ENCODE measurements around the gene MUC4. TPM values are rescaled to one million over a fixed set of nuclear protein-coding genes. Genes with fewer than 3 reads are reported as not detected.

Gene MUC4
- total and polyA plus RNA-seq, 2 experiments from 2014 or later: 1.3 TPM

- Histone ChIP-seq H3K9me2 (ENCODE audit: insufficient read depth) (no peaks in the 10 kb centered on the region), H3F3A (replicated peaks; ENCODE audit: low read depth) (no peaks in the 10 kb centered on the region), H3K27ac (ENCODE audit: low read depth) (no peak overlapping the region), H3K36me3 (ENCODE audit: insufficient read depth) (no peaks in the 10 kb centered on the region), H3K4me2 (no peak overlapping the region), H4K20me1 (replicated peaks; ENCODE audit: insufficient read depth) (no peaks in the 10 kb centered on the region), H3K4me1 (ENCODE audit: insufficient read depth) (no peaks in the 10 kb centered on the region), H3K27me3 (ENCODE audit: insufficient read depth) (no peaks in the 10 kb centered on the region), H2AFZ (0 out of 2 replicates have a peak overlapping the region, but pooled peaks have one; percentile 23), H3K4me3 (no peak overlapping the region), H3K79me2 (replicated peaks; ENCODE audit: insufficient read depth) (no peaks in the 10 kb centered on the region)
- Mint-ChIP-seq H3K4me1 (peaks cover 15% of the 10 kb centered on the region), H3K27me3 (ENCODE audit: insufficient read depth, low read depth, poor library complexity) (peaks cover 7% of the 10 kb centered on the region), H3K9me3 (no peaks in the 10 kb centered on the region; the same call in 2 of the 3 replicates), H3K4me3 (no peak overlapping the region), H3K36me3 (ENCODE audit: low read depth) (no peaks in the 10 kb centered on the region), H3K27ac (no peak overlapping the region)
- no peak for ATAC-seq
- no peak for TF ChIP-seq POLR2AphosphoS5 (IDR thresholded peaks at IDR 0.05; ENCODE audit: low read depth)
- DNase-seq (ENCODE audit: low spot score): no peak
Measured at GRCh38 chr3:195757438-195757770, 54.3 kb downstream of the MUC4 start.

- Histone ChIP-seq H3K4me1 (ENCODE audit: insufficient read depth) (no peaks in the 10 kb centered on the region), H3K27me3 (ENCODE audit: insufficient read depth) (no peaks in the 10 kb centered on the region), H3K79me2 (replicated peaks; ENCODE audit: insufficient read depth) (no peaks in the 10 kb centered on the region), H3F3A (replicated peaks; ENCODE audit: low read depth) (no peaks in the 10 kb centered on the region), H2AFZ (no peak overlapping the region; the same call in 1 of the 2 replicates), H3K36me3 (ENCODE audit: insufficient read depth) (no peaks in the 10 kb centered on the region), H3K4me2 (no peak overlapping the region), H3K9me2 (ENCODE audit: insufficient read depth) (no peaks in the 10 kb centered on the region), H4K20me1 (replicated peaks; ENCODE audit: insufficient read depth) (no peaks in the 10 kb centered on the region), H3K27ac (ENCODE audit: low read depth) (no peak overlapping the region), H3K4me3 (no peak overlapping the region)
- DNase-seq (ENCODE audit: low spot score): no peak
- peak; percentile 15; the same call in 2 of the 3 replicates for ATAC-seq
- H3K27me3 Mint-ChIP-seq (ENCODE audit: insufficient read depth, low read depth, poor library complexity): peaks cover 7% of the 10 kb centered on the region
- H3K36me3 Mint-ChIP-seq (ENCODE audit: low read depth): no peaks in the 10 kb centered on the region
- no peak overlapping the region for H3K27ac Mint-ChIP-seq
- H3K4me1 Mint-ChIP-seq: peaks cover 15% of the 10 kb centered on the region
- TF ChIP-seq CTCF (conservative IDR thresholded peaks at IDR 0.05; ENCODE audit: low read depth in 2 of 2): peak in 1 of 2 experiments; percentile 21; a peak in 1 of 4 replicates
- no peak for TF ChIP-seq EZH2 (IDR thresholded peaks at IDR 0.05; ENCODE audit: low read depth, unreplicated experiment)
- H3K4me3 Mint-ChIP-seq: no peak overlapping the region
- no peaks in the 10 kb centered on the region; the same call in 2 of the 3 replicates for H3K9me3 Mint-ChIP-seq
Measured at GRCh38 chr3:195755791-195756676, 55.7 kb downstream of the MUC4 start.

GRCh38 chr3:195755391-195755790 lies 56.3 kb downstream of the MUC4 start:
- Histone ChIP-seq H3K79me2 (replicated peaks; ENCODE audit: insufficient read depth) (no peaks in the 10 kb centered on the region), H3F3A (replicated peaks; ENCODE audit: low read depth) (no peaks in the 10 kb centered on the region), H4K20me1 (replicated peaks; ENCODE audit: insufficient read depth) (no peaks in the 10 kb centered on the region), H3K27ac (ENCODE audit: low read depth) (no peak overlapping the region), H2AFZ (no peak overlapping the region), H3K27me3 (ENCODE audit: insufficient read depth) (no peaks in the 10 kb centered on the region), H3K36me3 (ENCODE audit: insufficient read depth) (no peaks in the 10 kb centered on the region), H3K4me1 (ENCODE audit: insufficient read depth) (no peaks in the 10 kb centered on the region), H3K4me2 (no peak overlapping the region), H3K4me3 (no peak overlapping the region), H3K9me2 (ENCODE audit: insufficient read depth) (no peaks in the 10 kb centered on the region)
- no peak overlapping the region for H3K27ac Mint-ChIP-seq
- no peak for TF ChIP-seq STAT1 (IDR thresholded peaks at IDR 0.05; ENCODE audit: unreplicated experiment)
- peaks cover 15% of the 10 kb centered on the region for H3K4me1 Mint-ChIP-seq
- H3K4me3 Mint-ChIP-seq: no peak overlapping the region
- H3K36me3 Mint-ChIP-seq (ENCODE audit: low read depth): no peaks in the 10 kb centered on the region
- no peaks in the 10 kb centered on the region; the same call in 2 of the 3 replicates for H3K9me3 Mint-ChIP-seq
- DNase-seq (ENCODE audit: low spot score) (no peak), ATAC-seq (peak; percentile 15; the same call in 2 of the 3 replicates)
- peaks cover 7% of the 10 kb centered on the region for H3K27me3 Mint-ChIP-seq (ENCODE audit: insufficient read depth, low read depth, poor library complexity)
